ENCODE results near the gene STPG3. TPM values are rescaled to one million over a fixed set of nuclear protein-coding genes. Genes with fewer than 3 reads are reported as not detected.

The STPG3 gene
- total and polyA plus RNA-seq, 2 of the 4 experiments (the other 2 are of a cell fraction): not detected

GRCh38 chr9:137286975-137287383 lies 35.9 kb downstream of the STPG3 start:
- no peak for TF ChIP-seq MAFK (IDR thresholded peaks at IDR 0.05; ENCODE audit: low read depth, low read length)
- peak; percentile 64 for TF ChIP-seq RAD21 (IDR thresholded peaks at IDR 0.05; ENCODE audit: low read length)
- peak; percentile 55 for TF ChIP-seq CTCF (conservative IDR thresholded peaks at IDR 0.05; ENCODE audit: low read depth, low read length)
- peak; percentile 45 for TF ChIP-seq SMC3 (IDR thresholded peaks at IDR 0.05; ENCODE audit: low read depth, low read length)
- no peak for TF ChIP-seq CEBPB (IDR thresholded peaks at IDR 0.05; ENCODE audit: low read depth, low read length)
- Histone ChIP-seq H3K4me3 (ENCODE audit: insufficient read depth, low read depth, low read length) (no peak overlapping the region), H3K9ac (ENCODE audit: low read depth, low read length) (no peak overlapping the region), H2AK5ac (ENCODE audit: low read depth, low read length) (no peak overlapping the region), H3K27ac (ENCODE audit: insufficient read depth, low read length) (no peak overlapping the region), H3K79me1 (ENCODE audit: low read depth in 1 of 2, low read length in 2 of 2) (peaks cover 0 to 10% of the 10 kb centered on the region in 2 experiments; a peak in 2 of 4 replicates), H3K23ac (ENCODE audit: low read depth, low read length) (no peak overlapping the region), H4K91ac (ENCODE audit: insufficient read depth, low read depth, low read length) (no peak overlapping the region), H3K27me3 (ENCODE audit: control insufficient read depth, insufficient read depth, low read length) (no peaks in the 10 kb centered on the region), H3K36me3 (ENCODE audit: control insufficient read depth, insufficient read depth, low read length) (peaks cover 10% of the 10 kb centered on the region), H3K4ac (ENCODE audit: low read depth, low read length) (no peak overlapping the region), H3K18ac (ENCODE audit: low read depth, low read length) (no peak overlapping the region), H3K9me1 (ENCODE audit: insufficient read depth, low read length) (no peaks in the 10 kb centered on the region), H2BK120ac (ENCODE audit: low read depth, low read length) (no peak overlapping the region), H2BK20ac (ENCODE audit: low read depth, low read length) (no peak overlapping the region), H3K4me1 (ENCODE audit: control insufficient read depth, insufficient read depth, low read length) (no peaks in the 10 kb centered on the region), H3K14ac (replicated peaks; ENCODE audit: low read depth, low read length) (no peak overlapping the region), H2AFZ (replicated peaks; ENCODE audit: low read length, poor library complexity) (peak overlapping the region; percentile 13), H2BK15ac (ENCODE audit: low read depth, low read length) (no peak overlapping the region), H4K5ac (ENCODE audit: low read depth, low read length) (no peak overlapping the region), H3K56ac (ENCODE audit: extremely low read depth, insufficient read depth, low read length) (no peak overlapping the region), H3K9me3 (ENCODE audit: control insufficient read depth, insufficient read depth, low read length) (no peaks in the 10 kb centered on the region), H4K8ac (ENCODE audit: low read depth in 2 of 2, low read length in 2 of 2) (no peak overlapping the region), H2BK5ac (ENCODE audit: low read depth, low read length, poor library complexity, severe bottlenecking) (no peak overlapping the region), H3K4me2 (ENCODE audit: low read depth, low read length) (no peak overlapping the region), H2AK9ac (replicated peaks; ENCODE audit: low read depth, low read length, poor library complexity) (peak overlapping the region; percentile 70), H4K20me1 (ENCODE audit: insufficient read depth, low read length) (peaks cover 8% of the 10 kb centered on the region)
- WGBS, 2 experiments (ENCODE audit: extremely low coverage in 2 of 2, insufficient read length in 1 of 2): 63% methylated on average over 4 of the region's 14 CpGs; no CpG with 5 or more reads in 1 of the 2 experiments
- ATAC-seq (ENCODE audit: low read depth) (peak; percentile 92), DNase-seq (peak; percentile 59)
- intact Hi-C loops (cut with micrococcal nuclease): loop anchor here (2.0 kb wide), 1 partner anchor 158 kb away; no protein-coding TSS in a partner anchor
- BruUV-seq (replicated peaks): no TSS peak
- POLR2A ChIA-PET (ENCODE audit: unreplicated experiment): no interaction called here
- in situ Hi-C loops (cut with MboI; ENCODE audit: low sequenced_read_pairs): no loop called here
- CTCF ChIA-PET: interaction anchor here (0.6 to 0.7 kb wide), 2 partner anchors 26 to 318 kb away, joined by 3 to 7 read pairs; no protein-coding TSS in a partner anchor
- dilution Hi-C loops (cut with HindIII; ENCODE audit: low sequenced_read_pairs, unreplicated experiment): no loop called here

Measured in IMR-90 (cell line).